CD4-positive, alpha-beta T cell treated with Interferon gamma for 1 hour (primary cell): ENCODE results near the gene CTTN.

Experiments
- DNase-seq: peaks from one replicate; pipeline ENCODE4 v3.0.0-alpha.2; 2020

CTTN gene

GRCh38 chr11:70397983-70398833, at the start of gene CTTN:
CTTN (plus strand) TSS chr11:70398529; CDS start chr11:70407298, 8,769 bp downstream.
- peak; percentile 61 for DNase-seq

- DNase-seq, result no peak
Measured at GRCh38 chr11:70348608-70349007, 49.7 kb upstream of the CTTN start.

- DNase-seq, result no peak
Measured at GRCh38 chr11:70351646-70352045, 46.7 kb upstream of the CTTN start.

- DNase-seq, result no peak
Measured at GRCh38 chr11:70352100-70352499, 46.2 kb upstream of the CTTN start.

- DNase-seq, result no peak
Measured at GRCh38 chr11:70352601-70353000, 45.7 kb upstream of the CTTN start.

- no peak for DNase-seq
Measured at GRCh38 chr11:70353329-70353728, 45.0 kb upstream of the CTTN start.

GRCh38 chr11:70353900-70354568, 44.3 kb upstream of the CTTN start:
- DNase-seq, result no peak

GRCh38 chr11:70354629-70355028, 43.7 kb upstream of the CTTN start:
- no peak for DNase-seq

- DNase-seq, result no peak
Measured at GRCh38 chr11:70358753-70359152, 39.6 kb upstream of the CTTN start.

GRCh38 chr11:70359451-70360205, 38.7 kb upstream of the CTTN start:
- no peak for DNase-seq

- no peak for DNase-seq
Measured at GRCh38 chr11:70360211-70360610, 38.1 kb upstream of the CTTN start.

GRCh38 chr11:70364178-70364577, 34.2 kb upstream of the CTTN start:
- no peak for DNase-seq

GRCh38 chr11:70364745-70365543, 33.4 kb upstream of the CTTN start:
- peak; percentile 34 for DNase-seq

GRCh38 chr11:70365544-70365927, 32.8 kb upstream of the CTTN start:
- no peak for DNase-seq

- DNase-seq, result no peak
Measured at GRCh38 chr11:70367071-70367470, 31.3 kb upstream of the CTTN start.

- no peak for DNase-seq
Measured at GRCh38 chr11:70368961-70369360, 29.4 kb upstream of the CTTN start.

- DNase-seq, result no peak
Measured at GRCh38 chr11:70371241-70371640, 27.1 kb upstream of the CTTN start.

- DNase-seq, result no peak
Measured at GRCh38 chr11:70372076-70372475, 26.3 kb upstream of the CTTN start.

GRCh38 chr11:70376621-70377020, 21.7 kb upstream of the CTTN start:
- no peak for DNase-seq

- DNase-seq, result no peak
Measured at GRCh38 chr11:70377645-70378044, 20.7 kb upstream of the CTTN start.

GRCh38 chr11:70378506-70379134, 19.7 kb upstream of the CTTN start:
- no peak for DNase-seq

- no peak for DNase-seq
Measured at GRCh38 chr11:70381350-70381749, 17.0 kb upstream of the CTTN start.
